HG03108 (cell line): ENCODE data around the gene MSL3B.

Experiments
- ATAC-seq: cut with Tn5 transposase; IDR thresholded peaks from one replicate; pipeline ENCODE4 v1.9.1; 2021; ENCODE audit warnings: moderate library complexity; ENCODE audit not compliant: unreplicated experiment

Gene MSL3B

DNA sequence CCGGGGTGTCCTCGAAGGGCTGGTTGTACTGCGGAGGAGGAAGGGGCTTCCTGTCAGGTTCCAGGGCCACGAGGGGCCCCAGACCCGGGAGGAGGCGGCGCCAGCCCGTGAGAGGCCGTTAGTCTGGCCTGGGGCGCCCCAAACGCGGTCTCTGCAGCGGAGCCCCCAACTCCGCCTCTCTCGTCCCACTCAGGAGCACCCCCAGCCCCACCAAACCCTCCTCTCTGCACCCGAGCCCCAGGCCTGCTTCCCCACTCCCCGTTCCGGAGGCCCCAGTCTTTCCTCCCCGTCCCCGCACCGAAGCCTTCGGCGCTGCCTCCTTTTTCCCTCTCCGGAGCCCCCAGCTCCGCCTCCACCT, 14.3 kb downstream of the MSL3B start:
- no peak for ATAC-seq

DNA sequence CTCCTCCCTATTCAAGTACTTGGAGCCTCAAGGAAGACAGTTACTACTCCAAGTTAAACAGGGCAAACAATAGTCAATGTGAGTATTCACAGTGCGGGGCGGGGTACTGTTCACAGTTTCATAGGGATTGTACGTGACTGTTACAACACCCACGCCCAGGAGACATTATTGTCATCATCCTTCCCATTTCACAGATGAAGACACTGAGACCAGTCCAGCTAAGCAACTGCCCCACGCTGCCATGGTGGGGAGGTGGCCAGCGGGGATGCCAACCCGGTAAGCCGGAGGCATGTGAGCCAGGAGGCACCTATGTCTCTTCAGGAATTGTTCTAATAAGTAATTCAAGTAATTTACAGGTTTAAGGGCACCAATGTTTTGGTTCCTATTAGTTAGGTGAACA, 14.8 kb downstream of the MSL3B start:
- no peak for ATAC-seq

DNA sequence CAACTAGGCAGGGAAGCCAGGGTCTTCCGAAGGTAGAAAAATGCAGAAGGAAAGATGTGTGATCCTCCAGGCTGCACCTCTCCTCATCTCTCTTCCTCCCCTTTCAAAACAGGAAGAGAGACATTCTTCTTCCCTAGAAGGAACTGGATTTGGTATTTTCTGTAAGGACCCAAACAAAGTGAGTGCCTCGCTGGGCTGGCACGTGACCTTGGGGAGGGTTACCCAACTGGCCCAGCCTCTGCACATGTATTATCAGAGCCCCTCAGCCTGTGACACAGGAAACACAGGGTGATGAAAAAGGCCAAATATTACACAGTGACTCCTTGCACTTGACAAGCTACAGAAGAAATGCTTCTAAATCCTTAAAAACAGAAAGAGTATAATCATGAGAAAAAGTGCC, 16.1 kb downstream of the MSL3B start:
- no peak for ATAC-seq

DNA sequence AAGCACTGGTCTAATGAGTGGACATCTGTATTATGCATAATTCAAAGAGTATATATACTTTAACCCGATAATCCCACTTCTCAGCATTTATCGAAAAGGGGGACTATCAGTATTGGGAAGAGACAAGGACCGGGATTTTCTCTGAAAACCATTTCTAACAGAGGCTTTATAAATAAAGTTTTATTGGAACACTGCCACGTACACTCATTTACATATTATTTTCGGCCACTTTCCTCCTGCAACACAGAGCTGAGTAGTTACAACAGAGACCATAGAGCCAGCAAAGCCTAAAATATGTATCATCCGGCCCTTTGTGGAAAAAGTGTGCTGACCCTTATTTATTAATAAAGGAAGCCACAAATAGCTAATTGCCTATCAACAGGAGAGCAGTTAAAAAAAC, 17.0 kb downstream of the MSL3B start:
- no peak for ATAC-seq

DNA sequence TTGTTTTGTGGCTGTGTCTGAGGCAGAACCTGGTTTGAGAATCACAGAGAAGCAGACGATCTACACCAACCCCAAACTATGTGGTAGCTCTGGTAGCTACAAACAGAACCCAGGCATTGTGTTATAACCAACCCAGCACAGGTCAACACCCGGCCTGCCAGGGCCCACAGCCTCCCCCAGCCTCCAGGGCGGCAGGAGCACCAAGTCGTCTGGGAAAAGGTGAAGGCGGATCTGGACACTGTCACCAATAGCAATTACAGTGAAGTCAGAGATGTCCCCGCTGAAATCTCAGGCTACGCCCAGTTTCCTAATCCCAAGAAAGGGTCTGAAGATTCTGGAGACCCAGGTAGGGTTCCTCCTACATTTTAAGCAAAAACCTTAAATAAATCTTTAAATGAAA, 17.4 kb downstream of the MSL3B start:
- ATAC-seq: no peak

GRCh38 chr2:233849607-233850271, 18.4 kb downstream of the MSL3B start:
- ATAC-seq: no peak

- no peak for ATAC-seq
Measured at GRCh38 chr2:233848276-233848675, 19.9 kb downstream of the MSL3B start.

DNA sequence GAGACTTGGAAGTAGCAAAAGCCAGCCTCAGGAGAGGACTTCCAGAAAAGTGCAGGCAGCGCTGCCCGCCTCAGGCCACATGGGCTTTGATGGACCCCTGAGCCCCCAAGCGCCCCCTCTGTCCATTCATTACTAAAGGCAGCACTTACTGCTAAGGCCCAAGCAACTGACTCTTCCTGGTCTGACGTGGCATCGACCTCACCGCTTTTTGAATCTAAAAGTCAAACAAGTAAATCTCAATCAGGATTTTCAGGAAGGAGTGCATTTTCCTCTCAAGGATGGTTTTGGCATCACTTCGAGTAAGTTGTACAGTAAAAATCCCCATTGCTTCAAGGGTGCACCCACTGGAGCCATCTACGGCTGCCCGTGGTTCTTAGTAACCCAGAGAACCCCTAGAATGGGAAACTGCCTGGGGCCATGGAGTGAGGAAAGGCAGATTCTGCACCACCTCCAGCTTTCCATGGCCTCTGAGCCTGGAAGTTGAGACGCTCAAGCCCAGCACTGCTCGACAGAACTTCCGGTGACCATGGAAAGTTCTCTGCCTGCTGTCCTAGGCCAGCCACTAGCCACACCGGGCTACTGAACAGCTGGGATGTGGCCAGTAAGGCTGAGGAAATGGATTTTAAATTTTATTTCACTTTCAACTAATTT, 20.8 kb downstream of the MSL3B start:
- no peak for ATAC-seq

DNA sequence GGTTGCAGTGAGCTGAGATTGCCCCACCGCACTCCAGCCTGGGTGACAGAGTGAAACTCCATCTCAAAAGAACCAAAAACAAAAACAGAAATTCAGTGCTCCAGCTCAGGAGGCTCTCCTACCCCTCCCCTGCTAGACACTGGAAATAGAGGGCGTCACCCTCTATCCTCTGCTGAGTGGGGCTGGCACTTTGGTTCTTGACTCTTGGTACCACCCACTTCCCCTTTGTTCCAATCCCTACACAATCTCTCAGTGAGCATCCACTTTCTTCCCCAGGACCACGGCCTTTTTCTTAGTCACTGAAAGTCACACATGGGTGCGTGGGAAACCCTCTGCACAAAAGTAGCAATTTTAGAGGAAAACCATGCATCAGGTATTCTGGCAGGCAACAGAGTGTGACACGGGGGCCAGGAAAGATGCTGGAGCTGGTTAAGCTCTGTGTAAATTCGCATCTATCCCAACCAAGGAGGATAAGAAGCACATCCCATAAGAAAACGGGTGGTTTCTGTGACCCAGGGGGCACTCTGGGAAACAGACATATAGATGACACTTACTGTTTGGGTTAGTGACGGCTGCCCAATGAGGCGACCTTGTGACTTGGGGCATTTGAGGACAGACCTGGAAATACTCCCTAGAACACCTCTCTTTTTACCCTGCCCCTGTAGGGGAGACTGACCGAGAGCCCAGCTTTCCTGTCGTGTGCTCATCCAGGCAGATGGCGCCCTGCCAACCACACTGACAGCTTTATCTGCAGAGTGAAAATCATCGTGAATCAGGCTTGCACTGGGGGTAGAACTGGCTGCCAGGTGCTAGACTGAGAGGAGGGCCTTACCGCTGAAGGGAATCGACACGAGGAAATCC, 21.6 kb downstream of the MSL3B start:
- no peak for ATAC-seq

- no peak for ATAC-seq
Measured at GRCh38 chr2:233845301-233846060, 22.7 kb downstream of the MSL3B start.

- ATAC-seq: no peak
Measured at GRCh38 chr2:233844836-233845235, 23.4 kb downstream of the MSL3B start.

GRCh38 chr2:233844064-233844807, 23.9 kb downstream of the MSL3B start:
- ATAC-seq: no peak

- no peak for ATAC-seq
Measured at GRCh38 chr2:233841183-233841582, 27.0 kb downstream of the MSL3B start.

DNA sequence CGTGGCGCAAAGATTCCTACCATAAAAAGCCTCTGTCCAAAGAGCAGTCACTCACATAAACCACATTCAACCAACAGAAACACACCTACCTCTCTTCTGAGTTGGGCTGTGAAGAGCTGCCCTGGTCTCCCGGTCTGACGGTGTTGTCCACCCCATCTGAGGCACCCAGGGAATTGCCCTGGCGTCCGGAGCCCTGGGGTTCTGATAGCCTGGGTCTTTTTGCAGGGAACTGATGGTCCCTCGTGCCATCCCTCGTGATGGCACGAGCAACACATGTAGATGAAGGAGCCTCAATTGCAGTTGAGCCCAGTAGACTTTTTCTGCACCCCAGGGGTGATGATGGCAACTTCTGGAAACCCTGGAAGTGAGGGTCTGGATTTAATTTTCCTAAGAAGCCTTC, 27.7 kb downstream of the MSL3B start:
- no peak for ATAC-seq

- ATAC-seq: no peak
Measured at GRCh38 chr2:233839447-233839820, 28.8 kb downstream of the MSL3B start.

DNA sequence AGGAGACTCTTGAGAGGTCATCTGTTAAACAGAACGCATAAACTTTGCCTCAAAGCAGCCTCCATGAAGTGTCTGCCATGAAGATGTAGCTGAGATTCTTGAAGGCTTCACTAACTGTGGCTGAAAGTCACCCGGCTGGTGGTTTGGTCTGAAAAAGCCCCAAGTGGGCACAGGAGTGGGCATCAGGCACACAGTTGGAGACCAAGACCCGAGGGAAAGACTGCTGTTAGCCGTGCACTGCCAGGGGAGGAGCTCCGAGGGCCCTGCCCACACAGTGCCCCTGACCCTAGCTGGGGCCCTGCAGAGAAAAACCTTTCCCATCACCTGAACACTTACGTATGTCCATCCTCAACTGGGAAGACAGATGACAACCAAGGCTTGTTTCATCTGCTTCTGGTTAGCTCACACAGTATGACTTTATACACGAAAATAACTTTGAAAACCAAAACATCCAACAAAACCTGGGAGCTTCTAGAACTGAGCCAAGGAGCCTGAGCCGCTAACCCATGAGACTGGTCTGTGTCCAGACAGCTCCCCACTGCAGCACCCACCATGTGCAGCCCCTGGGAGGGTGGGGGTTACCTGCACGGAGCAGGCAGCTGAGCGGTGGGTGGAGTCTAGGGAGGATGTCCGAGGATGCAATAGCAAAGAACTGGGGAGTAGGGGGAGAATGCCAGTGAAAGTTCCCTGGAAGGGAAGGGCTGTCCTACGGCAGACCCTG, 29.3 kb downstream of the MSL3B start:
- ATAC-seq: no peak

DNA sequence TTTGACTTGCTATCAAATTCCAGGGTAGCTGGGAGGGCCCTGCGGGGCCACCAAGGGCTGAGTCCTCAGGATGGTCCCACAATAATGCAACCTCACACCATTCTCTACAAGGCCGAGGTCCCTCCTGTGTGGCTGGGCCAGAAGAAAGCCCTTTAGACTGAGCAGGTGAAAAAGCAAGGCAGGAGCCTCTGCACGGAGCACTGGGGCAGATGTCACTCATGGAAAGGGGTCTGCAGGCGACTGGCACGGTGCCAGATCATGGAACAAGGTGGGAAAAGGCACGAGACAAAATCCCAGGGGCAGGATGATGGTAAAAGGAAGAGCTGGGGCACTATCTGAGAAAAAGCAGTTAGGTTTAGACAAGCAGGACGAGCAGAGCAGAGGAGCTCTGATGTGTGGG, 29.9 kb downstream of the MSL3B start:
- no peak for ATAC-seq

GRCh38 chr2:233837694-233838229, 30.4 kb downstream of the MSL3B start:
- ATAC-seq: no peak

- no peak for ATAC-seq
Measured at GRCh38 chr2:233836359-233836758, 31.8 kb downstream of the MSL3B start.
